Transverse colon (tissue), 4 donors: Measurements from ENCODE around the gene C4BPB. TPM values are rescaled to one million over a fixed set of nuclear protein-coding genes. Genes with fewer than 3 reads are reported as not detected.

Experiments
- DNase-seq: peaks from one replicate; pipeline ENCODE4 v3.0.0-alpha.2; 2019
- H3K27ac ChIP-seq, 4 donors: fragments of 200-600 bp; sonication (generic); 2 replicates each; pipeline ENCODE4 v1.5.1; 2016 to 2018; ENCODE audit warnings: inconsistent platforms in 4 of 4
- H3K27me3 ChIP-seq: fragments of 200-600 bp; sonication (generic); 2 replicates; pipeline ENCODE4 v1.5.1; 2017; ENCODE audit warnings: inconsistent platforms
- H3K36me3 ChIP-seq, 4 donors: fragments of 200-600 bp; sonication (generic); 2 replicates each; pipeline ENCODE4 v1.5.1; 2017 to 2019; ENCODE audit warnings: inconsistent platforms in 4 of 4
- H3K4me1 ChIP-seq, 4 donors: fragments of 200-600 bp; sonication (generic); 2 replicates each; pipeline ENCODE4 v1.5.1; 2017 to 2020; ENCODE audit warnings: inconsistent platforms in 4 of 4
- H3K4me3 ChIP-seq, 4 donors: fragments of 200-600 bp; sonication (generic); 1 replicate in 1 of 4; 2 replicates in 3 of 4; pipeline versions ENCODE4 v1.5.1 to v1.6.1; 2017 to 2019; ENCODE audit warnings: inconsistent platforms in 4 of 4
- H3K9me3 ChIP-seq, 2 donors: fragments of 200-600 bp; sonication (generic); 2 replicates each; pipeline ENCODE4 v1.5.1; 2017 to 2019; ENCODE audit warnings: inconsistent platforms in 2 of 2
- CTCF ChIP-seq, 5 experiments: fragments of 200-600 bp in 3 of 5; fragments of 450-650 bp in 2 of 5; sonication (generic) in 3 of 5; IDR thresholded peaks; 1 replicate in 2 of 5; 2 replicates in 3 of 5; pipeline ENCODE4 v1.5.1; 2016 to 2017; ENCODE audit warnings: antibody characterized with exemption in 5 of 5, inconsistent platforms in 3 of 5, mild to moderate bottlenecking in 2 of 5, moderate library complexity in 1 of 5
- EP300 ChIP-seq: sonication (generic); formaldehyde crosslinking; IDR thresholded peaks from one replicate; pipeline ENCODE4 v1.6.1; 2017; ENCODE audit warnings: antibody characterized with exemption, low read depth
- POLR2A ChIP-seq: fragments of 450-650 bp; IDR thresholded peaks from one replicate; pipeline ENCODE4 v1.6.1; 2016; ENCODE audit warnings: antibody characterized with exemption, mild to moderate bottlenecking, moderate library complexity
- POLR2AphosphoS5 ChIP-seq, 3 donors: sonication (generic); formaldehyde crosslinking; IDR thresholded peaks; one replicate each; pipeline ENCODE4 v1.6.1; 2016; ENCODE audit warnings: antibody characterized with exemption in 3 of 3
- WGBS, 2 donors: methylation state at CpG; one replicate each; pipeline ENCODE4 v1.1.5; 2018; ENCODE audit warnings: low coverage in 1 of 2; 5-methylcytosine and 5-hydroxymethylcytosine counted together
- in situ Hi-C, 4 donors: fragments of 200-750 bp; cut with MboI; loops; one replicate each; pipeline versions ENCODE4 v1.15.0 to v1.15.1; 2017; ENCODE audit warnings: low sequenced_read_pairs in 3 of 4, low pct_ligation_motif_present in 1 of 4, low pct_unique_long_range_greater_than_20kb in 1 of 4
- intact Hi-C: fragments of 100-400 bp; cut with DNase I; formaldehyde crosslinking; loops from one replicate; pipeline ENCODE4 v1.15.1; 2023; ENCODE audit warnings: low total_unique reads
- total RNA-seq, 4 donors: library from RNA; depleted of rRNA; stranded (reverse); fragments of >200 nt; gene quantifications; one replicate each; pipeline ENCODE4 v1.1.0, GENCODE V29; 2016

C4BPB gene
- total RNA-seq, 4 donors from 2014 or later, result 3.7 to 16.8 (median 9.8) TPM; not detected in 1

- Histone ChIP-seq H3K36me3 (peaks cover 0 to 30% (median 4%) of the 10 kb centered on the region in 4 donors), H3K27ac (no peak overlapping the region), H3K4me3 (no peak overlapping the region), H3K9me3 (no peaks in the 10 kb centered on the region), H3K27me3 (no peaks in the 10 kb centered on the region), H3K4me1 (peaks cover 0 to 18% (median 15%) of the 10 kb centered on the region in 4 donors)
- WGBS, 2 donors, result 84 to 93% methylated on average over 6 of the region's 6 CpGs
- intact Hi-C loops, result no loop called here
- no peak for TF ChIP-seq POLR2A
- TF ChIP-seq POLR2AphosphoS5 (IDR thresholded peaks at IDR 0.05), result no peak
- TF ChIP-seq CTCF (IDR thresholded peaks at IDR 0.05), result no peak
- TF ChIP-seq EP300, result no peak
- in situ Hi-C loops, result loop anchor here in 1 of 4 donors (10.0 kb wide), 1 partner anchor 333 kb away; no protein-coding TSS in a partner anchor
- no peak for DNase-seq
These were observed 17.2 kb upstream of the C4BPB start for GRCh38 chr1:207071426-207071825.

- in situ Hi-C loops, result loop anchor here in 1 of 4 donors (10.0 kb wide), 1 partner anchor 333 kb away; no protein-coding TSS in a partner anchor
These were observed 16.4 kb upstream of the C4BPB start for GRCh38 chr1:207072233-207072632.

GRCh38 chr1:207073906-207074820, 14.5 kb upstream of the C4BPB start:
- 73 to 80% methylated on average over 3 to 4 of the region's 4 CpGs for WGBS, 2 donors
- in situ Hi-C loops, result loop anchor here in 1 of 4 donors (10.0 kb wide), 1 partner anchor 331 kb away; no protein-coding TSS in a partner anchor
- intact Hi-C loops, result no loop called here
- Histone ChIP-seq H3K27me3 (no peaks in the 10 kb centered on the region), H3K36me3 (peaks cover 0 to 31% (median 4%) of the 10 kb centered on the region in 4 donors), H3K9me3 (no peaks in the 10 kb centered on the region), H3K4me3 (no peak overlapping the region), H3K4me1 (peaks cover 0 to 15% (median under 1%) of the 10 kb centered on the region in 4 donors), H3K27ac (no peak overlapping the region)
- no peak for TF ChIP-seq POLR2AphosphoS5 (IDR thresholded peaks at IDR 0.05)
- TF ChIP-seq CTCF (IDR thresholded peaks at IDR 0.05), result no peak
- no peak for TF ChIP-seq POLR2A
- no peak for TF ChIP-seq EP300
- DNase-seq, result no peak

More at GRCh38 chr1:207072233-207072632, 16.4 kb upstream of the C4BPB start:
- no peaks in the 10 kb centered on the region for H3K27me3 ChIP-seq
- H3K4me1 ChIP-seq, result peaks cover 0 to 17% (median 11%) of the 10 kb centered on the region in 4 donors
- DNase-seq, result no peak
- no peaks in the 10 kb centered on the region for H3K9me3 ChIP-seq
- intact Hi-C loops, result no loop called here
- 87% methylated on average over 8 of the region's 8 CpGs; no CpG with 5 or more reads in 1 of the 2 donors for WGBS, 2 donors
- no peak for TF ChIP-seq POLR2A
- no peak for TF ChIP-seq CTCF (IDR thresholded peaks at IDR 0.05)
- no peak for TF ChIP-seq EP300
- no peak for TF ChIP-seq POLR2AphosphoS5 (IDR thresholded peaks at IDR 0.05)
- H3K27ac ChIP-seq, result no peak overlapping the region
- H3K36me3 ChIP-seq, result peaks cover 0 to 30% (median 4%) of the 10 kb centered on the region in 4 donors
- no peak overlapping the region for H3K4me3 ChIP-seq
